GM23338 (cell line): Measurements from ENCODE around the gene KHK. TPM values are rescaled to one million over a fixed set of nuclear protein-coding genes. Genes with fewer than 3 reads are reported as not detected.

Source experiments
- ATAC-seq: fragments of 200-7000 bp; cut with Tn5 transposase; 3 replicates; pipeline ENCODE4 v1.9.1; 2020
- DNase-seq: peaks from one replicate; pipeline ENCODE4 v3.0.0-alpha.2; 2015; ENCODE audit warnings: low spot score
- H2AFZ ChIP-seq: fragments of 200-600 bp; sonication (generic); 2 replicates; pipeline ENCODE4 v1.8.0; 2016; ENCODE audit warnings: antibody characterized with exemption, mild to moderate bottlenecking, moderate library complexity
- H3F3A ChIP-seq: fragments of 200-600 bp; sonication (generic); replicated peaks from 2 replicates; pipeline ENCODE4 v1.8.0; 2017; ENCODE audit warnings: antibody characterized with exemption, mixed run types, low read depth
- H3K27ac ChIP-seq: fragments of 200-600 bp; sonication (generic); 2 replicates; pipeline ENCODE4 v1.6.1; 2016; ENCODE audit warnings: low read depth
- H3K27me3 ChIP-seq: fragments of 200-600 bp; sonication (generic); 2 replicates; pipeline ENCODE4 v1.8.0; 2016; ENCODE audit warnings: mild to moderate bottlenecking, mixed run types, moderate library complexity; ENCODE audit not compliant: insufficient read depth
- H3K36me3 ChIP-seq: fragments of 200-600 bp; sonication (generic); 2 replicates; pipeline ENCODE4 v1.8.0; 2016; ENCODE audit warnings: mild to moderate bottlenecking; ENCODE audit not compliant: insufficient read depth
- H3K4me1 ChIP-seq: fragments of 200-600 bp; sonication (generic); 2 replicates; pipeline ENCODE4 v1.8.0; 2016; ENCODE audit warnings: mild to moderate bottlenecking, moderate library complexity; ENCODE audit not compliant: insufficient read depth
- H3K4me2 ChIP-seq: fragments of 200-600 bp; sonication (generic); 2 replicates; pipeline ENCODE4 v1.7.1; 2017; ENCODE audit warnings: mixed run types
- H3K4me3 ChIP-seq: fragments of 200-600 bp; sonication (generic); 2 replicates; pipeline ENCODE4 v1.6.1; 2016; ENCODE audit warnings: mixed run types
- H3K79me2 ChIP-seq: fragments of 200-600 bp; sonication (generic); replicated peaks from 2 replicates; pipeline ENCODE4 v1.8.0; 2017; ENCODE audit warnings: mild to moderate bottlenecking; ENCODE audit not compliant: insufficient read depth
- H3K9me2 ChIP-seq: fragments of 200-600 bp; sonication (generic); 2 replicates; pipeline ENCODE4 v1.8.0; 2017; ENCODE audit not compliant: insufficient read depth
- H4K20me1 ChIP-seq: fragments of 200-600 bp; sonication (generic); replicated peaks from 2 replicates; pipeline ENCODE4 v1.8.0; 2017; ENCODE audit warnings: mild to moderate bottlenecking; ENCODE audit not compliant: insufficient read depth
- H3K27ac Mint-ChIP-seq: 2 replicates; pipeline ENCODE4 v1.8.0; 2020; ENCODE audit warnings: inconsistent platforms, mild to moderate bottlenecking, moderate library complexity, mixed read lengths
- H3K27me3 Mint-ChIP-seq: 3 replicates; pipeline ENCODE4 v1.8.0; 2022; ENCODE audit warnings: low read depth, mild to moderate bottlenecking, moderate library complexity, mixed read lengths, inconsistent platforms; ENCODE audit not compliant: insufficient read depth, poor library complexity
- H3K36me3 Mint-ChIP-seq: 3 replicates; pipeline ENCODE4 v1.8.0; 2021; ENCODE audit warnings: low read depth, mild to moderate bottlenecking, inconsistent platforms, moderate library complexity, mixed read lengths
- H3K4me1 Mint-ChIP-seq: 3 replicates; pipeline ENCODE4 v1.8.0; 2020; ENCODE audit warnings: mild to moderate bottlenecking, inconsistent platforms, mixed read lengths
- H3K4me3 Mint-ChIP-seq: 3 replicates; pipeline ENCODE4 v1.8.0; 2021; ENCODE audit warnings: moderate library complexity, mild to moderate bottlenecking, inconsistent platforms, mixed read lengths
- H3K9me3 Mint-ChIP-seq: 3 replicates; pipeline ENCODE4 v1.8.0; 2020; ENCODE audit warnings: moderate library complexity, mild to moderate bottlenecking, inconsistent platforms, mixed read lengths
- CREB1 ChIP-seq: fragments of 250-450 bp; sonication (Bioruptor Pico); IDR thresholded peaks from 2 replicates; pipeline ENCODE4 v1.5.0; 2020; ENCODE audit warnings: low read depth, mild to moderate bottlenecking, moderate library complexity
- NANOG ChIP-seq: IDR thresholded peaks from 2 replicates; pipeline ENCODE4 v1.6.1; 2016; ENCODE audit warnings: antibody characterized with exemption, borderline replicate concordance
- POLR2AphosphoS5 ChIP-seq: IDR thresholded peaks from 2 replicates; pipeline ENCODE4 v1.6.1; 2016; ENCODE audit warnings: antibody characterized with exemption, low read depth
- STAT1 ChIP-seq: IDR thresholded peaks from one replicate; pipeline ENCODE4 v1.6.1; 2016; ENCODE audit warnings: antibody characterized with exemption; ENCODE audit not compliant: unreplicated experiment
- ZNF114 ChIP-seq: fragments of 250-450 bp; sonication (Bioruptor Pico); IDR thresholded peaks from 2 replicates; pipeline ENCODE4 v1.5.0; 2020; ENCODE audit warnings: mild to moderate bottlenecking, moderate library complexity
- ZNF331 ChIP-seq: fragments of 250-450 bp; sonication (Bioruptor Pico); IDR thresholded peaks from 2 replicates; pipeline ENCODE4 v1.5.0; 2020; ENCODE audit warnings: low read depth, mild to moderate bottlenecking, moderate library complexity
- polyA plus RNA-seq: library from polyadenylated mRNA; unstranded; fragments of >200 nt; fragmentation: Nextera tagmentation; extraction: Ambion mirVana; gene quantifications from 2 replicates; pipeline ENCODE4 v1.2.1, GENCODE V29; 2016
- total RNA-seq: library from RNA; depleted of rRNA; stranded (reverse); fragments of >200 nt; shearing (Covaris generic); gene quantifications from 2 replicates; pipeline ENCODE4 v1.2.3, GENCODE V29; 2014
- TF ChIP-seq, protein P1 (sequence below): fragments of 250-450 bp; sonication (Bioruptor Pico); IDR thresholded peaks from 2 replicates; pipeline ENCODE4 v1.5.0; 2020; ENCODE audit warnings: mild to moderate bottlenecking, moderate library complexity
- TF ChIP-seq, protein P2 (sequence below): IDR thresholded peaks from 2 replicates; pipeline ENCODE4 v1.6.1; 2016; ENCODE audit warnings: antibody characterized with exemption

KHK gene
- total and polyA plus RNA-seq, 2 experiments from 2014 or later, result 9.7 TPM

DNA sequence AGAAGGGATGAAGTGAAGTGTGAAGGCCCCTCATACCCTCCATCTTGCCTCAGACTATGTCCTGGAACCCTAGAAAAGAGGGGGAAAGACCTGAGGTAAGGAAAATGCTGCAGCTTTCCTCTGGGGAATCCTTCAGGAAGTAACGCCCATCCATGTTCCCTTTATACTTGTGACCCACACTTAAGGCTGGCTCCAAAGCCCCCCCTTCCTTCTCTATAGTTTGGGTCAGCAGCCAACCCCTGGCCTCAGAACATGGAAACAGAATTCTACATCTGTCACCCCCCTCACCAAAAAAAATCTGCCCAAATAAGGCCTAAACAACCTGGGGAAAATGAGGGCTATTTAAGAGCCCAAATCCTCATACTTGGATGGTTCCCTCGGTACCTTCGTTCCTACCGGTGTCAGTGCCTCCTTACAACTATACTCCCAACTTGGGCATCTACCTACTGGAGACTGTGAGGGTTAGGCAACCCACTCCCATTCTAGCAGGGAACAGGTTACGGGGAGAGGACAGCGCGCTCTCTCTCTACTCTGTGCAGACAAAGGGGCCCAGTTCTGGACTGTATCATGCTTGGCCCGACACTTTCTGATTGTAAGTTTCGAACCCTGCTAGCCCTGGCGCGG, 15.8 kb upstream of the KHK start (continued):
- TF ChIP-seq, protein P1, sequence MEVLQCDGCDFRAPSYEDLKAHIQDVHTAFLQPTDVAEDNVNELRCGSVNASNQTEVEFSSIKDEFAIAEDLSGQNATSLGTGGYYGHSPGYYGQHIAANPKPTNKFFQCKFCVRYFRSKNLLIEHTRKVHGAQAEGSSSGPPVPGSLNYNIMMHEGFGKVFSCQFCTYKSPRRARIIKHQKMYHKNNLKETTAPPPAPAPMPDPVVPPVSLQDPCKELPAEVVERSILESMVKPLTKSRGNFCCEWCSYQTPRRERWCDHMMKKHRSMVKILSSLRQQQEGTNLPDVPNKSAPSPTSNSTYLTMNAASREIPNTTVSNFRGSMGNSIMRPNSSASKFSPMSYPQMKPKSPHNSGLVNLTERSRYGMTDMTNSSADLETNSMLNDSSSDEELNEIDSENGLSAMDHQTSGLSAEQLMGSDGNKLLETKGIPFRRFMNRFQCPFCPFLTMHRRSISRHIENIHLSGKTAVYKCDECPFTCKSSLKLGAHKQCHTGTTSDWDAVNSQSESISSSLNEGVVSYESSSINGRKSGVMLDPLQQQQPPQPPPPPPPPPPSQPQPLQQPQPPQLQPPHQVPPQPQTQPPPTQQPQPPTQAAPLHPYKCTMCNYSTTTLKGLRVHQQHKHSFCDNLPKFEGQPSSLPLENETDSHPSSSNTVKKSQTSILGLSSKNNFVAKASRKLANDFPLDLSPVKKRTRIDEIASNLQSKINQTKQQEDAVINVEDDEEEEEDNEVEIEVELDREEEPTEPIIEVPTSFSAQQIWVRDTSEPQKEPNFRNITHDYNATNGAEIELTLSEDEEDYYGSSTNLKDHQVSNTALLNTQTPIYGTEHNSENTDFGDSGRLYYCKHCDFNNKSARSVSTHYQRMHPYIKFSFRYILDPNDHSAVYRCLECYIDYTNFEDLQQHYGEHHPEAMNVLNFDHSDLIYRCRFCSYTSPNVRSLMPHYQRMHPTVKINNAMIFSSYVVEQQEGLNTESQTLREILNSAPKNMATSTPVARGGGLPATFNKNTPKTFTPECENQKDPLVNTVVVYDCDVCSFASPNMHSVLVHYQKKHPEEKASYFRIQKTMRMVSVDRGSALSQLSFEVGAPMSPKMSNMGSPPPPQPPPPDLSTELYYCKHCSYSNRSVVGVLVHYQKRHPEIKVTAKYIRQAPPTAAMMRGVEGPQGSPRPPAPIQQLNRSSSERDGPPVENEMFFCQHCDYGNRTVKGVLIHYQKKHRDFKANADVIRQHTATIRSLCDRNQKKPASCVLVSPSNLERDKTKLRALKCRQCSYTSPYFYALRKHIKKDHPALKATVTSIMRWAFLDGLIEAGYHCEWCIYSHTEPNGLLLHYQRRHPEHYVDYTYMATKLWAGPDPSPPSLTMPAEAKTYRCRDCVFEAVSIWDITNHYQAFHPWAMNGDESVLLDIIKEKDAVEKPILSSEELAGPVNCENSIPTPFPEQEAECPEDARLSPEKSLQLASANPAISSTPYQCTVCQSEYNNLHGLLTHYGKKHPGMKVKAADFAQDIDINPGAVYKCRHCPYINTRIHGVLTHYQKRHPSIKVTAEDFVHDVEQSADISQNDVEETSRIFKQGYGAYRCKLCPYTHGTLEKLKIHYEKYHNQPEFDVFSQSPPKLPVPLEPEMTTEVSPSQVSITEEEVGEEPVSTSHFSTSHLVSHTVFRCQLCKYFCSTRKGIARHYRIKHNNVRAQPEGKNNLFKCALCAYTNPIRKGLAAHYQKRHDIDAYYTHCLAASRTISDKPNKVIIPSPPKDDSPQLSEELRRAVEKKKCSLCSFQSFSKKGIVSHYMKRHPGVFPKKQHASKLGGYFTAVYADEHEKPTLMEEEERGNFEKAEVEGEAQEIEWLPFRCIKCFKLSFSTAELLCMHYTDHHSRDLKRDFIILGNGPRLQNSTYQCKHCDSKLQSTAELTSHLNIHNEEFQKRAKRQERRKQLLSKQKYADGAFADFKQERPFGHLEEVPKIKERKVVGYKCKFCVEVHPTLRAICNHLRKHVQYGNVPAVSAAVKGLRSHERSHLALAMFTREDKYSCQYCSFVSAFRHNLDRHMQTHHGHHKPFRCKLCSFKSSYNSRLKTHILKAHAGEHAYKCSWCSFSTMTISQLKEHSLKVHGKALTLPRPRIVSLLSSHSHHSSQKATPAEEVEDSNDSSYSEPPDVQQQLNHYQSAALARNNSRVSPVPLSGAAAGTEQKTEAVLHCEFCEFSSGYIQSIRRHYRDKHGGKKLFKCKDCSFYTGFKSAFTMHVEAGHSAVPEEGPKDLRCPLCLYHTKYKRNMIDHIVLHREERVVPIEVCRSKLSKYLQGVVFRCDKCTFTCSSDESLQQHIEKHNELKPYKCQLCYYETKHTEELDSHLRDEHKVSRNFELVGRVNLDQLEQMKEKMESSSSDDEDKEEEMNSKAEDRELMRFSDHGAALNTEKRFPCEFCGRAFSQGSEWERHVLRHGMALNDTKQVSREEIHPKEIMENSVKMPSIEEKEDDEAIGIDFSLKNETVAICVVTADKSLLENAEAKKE, result no peak
- TF ChIP-seq NANOG (no peak), ZNF114 (no peak), POLR2AphosphoS5 (no peak), STAT1 (no peak)

DNA sequence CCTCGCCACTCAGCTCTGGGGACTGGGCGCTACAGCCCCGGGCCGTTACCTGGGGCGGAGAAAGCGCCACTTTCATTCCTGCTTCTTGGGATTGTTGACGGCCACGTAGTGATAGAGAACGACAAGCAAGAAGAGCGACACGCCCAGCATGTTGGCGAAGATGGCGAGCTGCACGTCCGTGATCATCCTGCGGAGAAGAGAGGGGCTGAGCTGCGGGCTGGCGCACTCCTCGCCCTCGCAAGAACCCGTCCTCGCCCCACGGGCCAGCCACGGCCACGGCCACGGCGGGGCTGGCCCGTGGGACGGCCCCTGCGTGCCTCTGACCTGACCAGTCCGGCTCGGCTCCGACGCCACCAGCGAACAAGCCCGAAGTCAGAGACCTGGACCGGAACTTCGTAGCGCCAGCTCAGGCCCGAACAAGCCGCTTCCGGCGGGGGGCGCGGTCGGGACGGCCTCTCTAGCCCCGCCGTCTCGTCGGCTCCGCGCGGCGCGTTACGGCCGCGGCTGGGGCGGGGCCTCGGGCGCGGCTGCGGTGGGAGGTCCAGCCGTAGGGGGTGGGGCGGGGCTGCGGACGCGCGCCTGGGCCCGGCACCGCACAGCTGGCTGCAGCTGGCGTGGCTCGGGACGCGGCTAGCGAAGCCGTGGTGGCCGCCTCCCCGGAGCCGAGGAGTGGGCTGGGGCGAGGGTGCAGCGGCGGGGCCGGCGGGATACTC, 15.1 kb upstream of the KHK start, which contains the start of gene OST4:
TSS of gene OST4 (minus strand) at position 378 of the 713 bp plus-strand sequence.
- Histone ChIP-seq H3K27ac (peak within 1 kb of the TSS; percentile 95), H3K9me2 (no peaks in the 10 kb centered on the region), H3F3A (peaks cover 7% of the 10 kb centered on the region; the same call in 1 of the 2 replicates), H3K4me2 (peak within 1 kb of the TSS; percentile 99), H4K20me1 (peaks cover 8% of the 10 kb centered on the region), H3K4me3 (peak within 1 kb of the TSS; percentile 100), H3K36me3 (peaks cover 3% of the 10 kb centered on the region; the same call in 1 of the 2 replicates), H3K27me3 (no peaks in the 10 kb centered on the region), H3K79me2 (peaks cover 19% of the 10 kb centered on the region), H2AFZ (peak within 1 kb of the TSS; percentile 92), H3K4me1 (peaks cover 19% of the 10 kb centered on the region)
- peaks cover 17% of the 10 kb centered on the region for H3K27me3 Mint-ChIP-seq
- peaks cover 32% of the 10 kb centered on the region for H3K36me3 Mint-ChIP-seq
- DNase-seq, result peak; percentile 97
- H3K4me1 Mint-ChIP-seq, result peaks cover 15% of the 10 kb centered on the region
- peak within 1 kb of the TSS; percentile 88 for H3K27ac Mint-ChIP-seq
- peak within 1 kb of the TSS; percentile 99 for H3K4me3 Mint-ChIP-seq
- no peaks in the 10 kb centered on the region; the same call in 2 of the 3 replicates for H3K9me3 Mint-ChIP-seq
- peak; percentile 84 for ATAC-seq
- TF ChIP-seq CREB1 (CRISPR knock-in tag), result peak; percentile 83
- no peak for TF ChIP-seq ZNF331
- peak; percentile 86 for TF ChIP-seq POLR2AphosphoS5
- TF ChIP-seq, protein P2, sequence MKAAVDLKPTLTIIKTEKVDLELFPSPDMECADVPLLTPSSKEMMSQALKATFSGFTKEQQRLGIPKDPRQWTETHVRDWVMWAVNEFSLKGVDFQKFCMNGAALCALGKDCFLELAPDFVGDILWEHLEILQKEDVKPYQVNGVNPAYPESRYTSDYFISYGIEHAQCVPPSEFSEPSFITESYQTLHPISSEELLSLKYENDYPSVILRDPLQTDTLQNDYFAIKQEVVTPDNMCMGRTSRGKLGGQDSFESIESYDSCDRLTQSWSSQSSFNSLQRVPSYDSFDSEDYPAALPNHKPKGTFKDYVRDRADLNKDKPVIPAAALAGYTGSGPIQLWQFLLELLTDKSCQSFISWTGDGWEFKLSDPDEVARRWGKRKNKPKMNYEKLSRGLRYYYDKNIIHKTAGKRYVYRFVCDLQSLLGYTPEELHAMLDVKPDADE, result peak; percentile 72
- no peak for TF ChIP-seq STAT1
